Peyer's patch (tissue), 4 donors: ENCODE measurements around the gene KCNJ3. TPM values are rescaled to one million over a fixed set of nuclear protein-coding genes. Genes with fewer than 3 reads are reported as not detected.

Experiments
- DNase-seq, 3 donors: peaks; one replicate each; pipeline ENCODE4 v3.0.0-alpha.2; 2017 to 2019
- H3K27ac ChIP-seq, 4 donors: fragments of 200-600 bp; sonication (generic); one replicate each; pipeline ENCODE4 v1.5.1; 2016 to 2019
- H3K27me3 ChIP-seq, 2 donors: fragments of 200-600 bp; sonication (generic); one replicate each; pipeline ENCODE4 v1.5.1; 2019
- H3K36me3 ChIP-seq, 3 donors: fragments of 200-600 bp; sonication (generic); one replicate each; pipeline ENCODE4 v1.5.1; 2016 to 2019
- H3K4me1 ChIP-seq, 4 donors: fragments of 200-600 bp; sonication (generic); one replicate each; pipeline ENCODE4 v1.5.1; 2016 to 2019
- H3K4me3 ChIP-seq, 4 donors: fragments of 200-600 bp; sonication (generic); 1 replicate in 3 of 4; 2 replicates in 1 of 4; pipeline ENCODE4 v1.5.1; 2016 to 2019; ENCODE audit warnings: mild to moderate bottlenecking in 1 of 4
- H3K9me3 ChIP-seq, 4 donors: fragments of 200-600 bp; sonication (generic); one replicate each; pipeline ENCODE4 v1.5.1; 2016 to 2019; ENCODE audit warnings: mild to moderate bottlenecking in 1 of 4
- POLR2A ChIP-seq, 2 donors: fragments of 450-650 bp; IDR thresholded peaks; one replicate each; pipeline ENCODE4 v1.5.1; 2017; ENCODE audit warnings: antibody characterized with exemption in 2 of 2, mild to moderate bottlenecking in 2 of 2, moderate library complexity in 2 of 2
- total RNA-seq, 4 donors: library from RNA; depleted of rRNA; stranded (reverse); fragments of >200 nt; gene quantifications; one replicate each; pipeline ENCODE4 v1.1.0, GENCODE V29; 2016
- TF ChIP-seq, protein P1 (sequence below), 6 experiments: fragments of 450-650 bp in 4 of 6; fragments of 200-600 bp in 2 of 6; sonication (generic) in 1 of 6; IDR thresholded peaks; one replicate each; pipeline ENCODE4 v1.5.1; 2017 to 2019; ENCODE audit warnings: antibody characterized with exemption in 6 of 6, mild to moderate bottlenecking in 3 of 6, moderate library complexity in 1 of 6

Gene KCNJ3
- total RNA-seq, 4 donors from 2014 or later: 6.6 to 27.3 (median 22.2) TPM

- no peak for TF ChIP-seq POLR2A (IDR thresholded peaks at IDR 0.05)
- TF ChIP-seq, protein P1, sequence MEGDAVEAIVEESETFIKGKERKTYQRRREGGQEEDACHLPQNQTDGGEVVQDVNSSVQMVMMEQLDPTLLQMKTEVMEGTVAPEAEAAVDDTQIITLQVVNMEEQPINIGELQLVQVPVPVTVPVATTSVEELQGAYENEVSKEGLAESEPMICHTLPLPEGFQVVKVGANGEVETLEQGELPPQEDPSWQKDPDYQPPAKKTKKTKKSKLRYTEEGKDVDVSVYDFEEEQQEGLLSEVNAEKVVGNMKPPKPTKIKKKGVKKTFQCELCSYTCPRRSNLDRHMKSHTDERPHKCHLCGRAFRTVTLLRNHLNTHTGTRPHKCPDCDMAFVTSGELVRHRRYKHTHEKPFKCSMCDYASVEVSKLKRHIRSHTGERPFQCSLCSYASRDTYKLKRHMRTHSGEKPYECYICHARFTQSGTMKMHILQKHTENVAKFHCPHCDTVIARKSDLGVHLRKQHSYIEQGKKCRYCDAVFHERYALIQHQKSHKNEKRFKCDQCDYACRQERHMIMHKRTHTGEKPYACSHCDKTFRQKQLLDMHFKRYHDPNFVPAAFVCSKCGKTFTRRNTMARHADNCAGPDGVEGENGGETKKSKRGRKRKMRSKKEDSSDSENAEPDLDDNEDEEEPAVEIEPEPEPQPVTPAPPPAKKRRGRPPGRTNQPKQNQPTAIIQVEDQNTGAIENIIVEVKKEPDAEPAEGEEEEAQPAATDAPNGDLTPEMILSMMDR (IDR thresholded peaks at IDR 0.05): no peak
Observed at GRCh38 chr2:154677401-154677800, 21.1 kb upstream of the KCNJ3 start.

DNA sequence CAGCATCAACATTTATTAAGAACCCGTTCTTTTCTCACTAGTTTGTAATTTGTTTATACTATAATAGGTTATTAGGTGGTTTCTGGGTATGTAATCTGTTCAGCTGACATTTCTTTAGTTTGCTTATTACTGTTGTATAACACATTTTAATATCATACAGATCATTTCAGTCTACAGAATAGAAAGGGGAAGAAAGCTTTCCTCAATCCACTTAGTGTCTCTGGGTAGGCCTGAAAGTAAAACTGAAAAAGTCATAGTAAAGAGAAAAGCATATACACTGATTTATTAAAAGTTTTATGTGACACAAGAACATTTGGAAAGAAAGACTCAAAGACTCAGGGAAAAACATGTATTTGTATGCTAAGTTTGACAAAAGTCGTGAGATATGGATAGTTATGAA is 16.8 kb upstream of the KCNJ3 start:
- H3K36me3 ChIP-seq: no peaks in the 10 kb centered on the region
- no peaks in the 10 kb centered on the region for H3K27me3 ChIP-seq
- DNase-seq: no peak
- H3K4me3 ChIP-seq: no peak overlapping the region
- no peaks in the 10 kb centered on the region for H3K4me1 ChIP-seq
- no peak overlapping the region for H3K27ac ChIP-seq
- TF ChIP-seq, protein P1 (IDR thresholded peaks at IDR 0.05): no peak
- no peak for TF ChIP-seq POLR2A (IDR thresholded peaks at IDR 0.05)
- no peaks in the 10 kb centered on the region for H3K9me3 ChIP-seq

More at GRCh38 chr2:154677401-154677800, 21.1 kb upstream of the KCNJ3 start:
- Histone ChIP-seq H3K4me3 (no peak overlapping the region), H3K27me3 (no peaks in the 10 kb centered on the region), H3K4me1 (no peaks in the 10 kb centered on the region), H3K27ac (no peak overlapping the region), H3K36me3 (no peaks in the 10 kb centered on the region), H3K9me3 (no peaks in the 10 kb centered on the region)
- DNase-seq: no peak

- DNase-seq: no peak
- Histone ChIP-seq H3K9me3 (no peaks in the 10 kb centered on the region), H3K4me1 (no peaks in the 10 kb centered on the region), H3K27me3 (no peaks in the 10 kb centered on the region), H3K36me3 (no peaks in the 10 kb centered on the region), H3K4me3 (no peak overlapping the region), H3K27ac (no peak overlapping the region)
- TF ChIP-seq POLR2A (IDR thresholded peaks at IDR 0.05): no peak
- TF ChIP-seq, protein P1 (IDR thresholded peaks at IDR 0.05): no peak
Observed at GRCh38 chr2:154686162-154686561, 12.3 kb upstream of the KCNJ3 start.

DNA sequence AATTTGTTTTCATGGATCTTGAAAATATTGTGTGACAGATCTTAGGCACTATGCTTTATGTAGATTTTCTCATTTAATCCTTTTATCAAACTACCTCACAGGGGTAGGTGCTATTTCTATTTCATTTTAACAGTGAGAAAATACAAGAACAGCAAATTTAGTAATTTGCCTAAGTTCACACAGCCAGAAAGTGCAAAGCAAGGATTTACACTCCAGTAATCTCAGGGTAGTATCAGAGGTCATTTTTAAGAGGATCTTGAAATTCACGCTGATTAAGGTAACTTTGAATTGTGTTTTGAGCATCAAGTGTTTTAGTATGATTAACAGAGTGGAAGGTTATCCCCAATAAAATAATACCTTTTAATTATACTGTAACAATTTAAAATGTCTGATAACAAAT is 10.1 kb upstream of the KCNJ3 start:
- DNase-seq: no peak
- TF ChIP-seq, protein P1 (IDR thresholded peaks at IDR 0.05): no peak
- no peak for TF ChIP-seq POLR2A (IDR thresholded peaks at IDR 0.05)
- Histone ChIP-seq H3K27ac (no peak overlapping the region), H3K9me3 (no peaks in the 10 kb centered on the region), H3K4me3 (no peak overlapping the region), H3K27me3 (no peaks in the 10 kb centered on the region), H3K36me3 (no peaks in the 10 kb centered on the region), H3K4me1 (no peaks in the 10 kb centered on the region)

DNA sequence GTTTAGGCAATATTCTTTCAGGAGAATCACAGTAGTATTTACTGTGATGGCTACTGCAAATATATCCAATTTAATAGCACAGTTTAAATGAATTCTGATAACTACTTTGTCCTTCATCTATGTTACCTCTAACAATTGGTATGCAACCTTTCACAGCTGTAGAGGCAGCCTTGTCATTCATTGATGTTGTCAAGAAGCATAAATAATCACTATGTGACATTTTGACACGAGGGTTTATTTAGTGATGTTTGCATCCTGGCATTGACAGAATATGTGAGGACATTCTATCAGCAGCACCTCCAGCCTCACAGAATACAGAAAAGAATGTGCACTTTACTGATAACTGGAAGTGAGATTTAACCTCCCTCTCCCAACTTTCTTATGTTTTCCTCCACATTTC is 9.3 kb upstream of the KCNJ3 start:
- DNase-seq: no peak
- Histone ChIP-seq H3K4me1 (no peaks in the 10 kb centered on the region), H3K27me3 (no peaks in the 10 kb centered on the region), H3K36me3 (no peaks in the 10 kb centered on the region), H3K4me3 (no peak overlapping the region), H3K27ac (no peak overlapping the region), H3K9me3 (no peaks in the 10 kb centered on the region)
- TF ChIP-seq POLR2A (IDR thresholded peaks at IDR 0.05): no peak
- TF ChIP-seq, protein P1 (IDR thresholded peaks at IDR 0.05): no peak

GRCh38 chr2:154692927-154693326 is 5.6 kb upstream of the KCNJ3 start:
- DNase-seq: peak in 1 of 3 donors; percentile 64
- Histone ChIP-seq H3K4me1 (no peaks in the 10 kb centered on the region), H3K9me3 (no peaks in the 10 kb centered on the region), H3K36me3 (no peaks in the 10 kb centered on the region), H3K27ac (no peak overlapping the region), H3K4me3 (no peak overlapping the region), H3K27me3 (no peaks in the 10 kb centered on the region)
- TF ChIP-seq, protein P1 (IDR thresholded peaks at IDR 0.05): no peak
- no peak for TF ChIP-seq POLR2A (IDR thresholded peaks at IDR 0.05)
